IMR-90 (cell line): ENCODE results near the gene SLITRK1. TPM values are rescaled to one million over a fixed set of nuclear protein-coding genes. Genes with fewer than 3 reads are reported as not detected.

Experiments used
- ATAC-seq: fragments of 200-7000 bp; cut with Tn5 transposase; 2 replicates; pipeline ENCODE4 v1.9.1; 2020; ENCODE audit warnings: low read depth, mild to moderate bottlenecking, moderate library complexity
- BruUV-seq: library from RNA; stranded (reverse); fragments of 400-500 nt; replicated peaks from 2 replicates; lab custom pipeline; 2021; lab: Mats Ljungman, UMichigan
- CTCF ChIA-PET: fragments of 300-600 bp; formaldehyde crosslinking; extraction: SDS; loops from one replicate; lab custom pipeline; 2021; ENCODE audit warnings: antibody characterized with exemption; lab: Yijun Ruan, JAX
- POLR2A ChIA-PET: fragments of 300-600 bp; sonication (Branson Sonifier 250); formaldehyde crosslinking; loops from one replicate; lab custom pipeline; 2022; ENCODE audit warnings: antibody characterized with exemption; ENCODE audit not compliant: unreplicated experiment; lab: Charles Lee
- DNase-seq: peaks from one replicate; pipeline ENCODE4 v3.0.0; 2013
- H2AFZ ChIP-seq: replicated peaks from 2 replicates; pipeline ENCODE3; 2013; ENCODE audit warnings: low read length, mild to moderate bottlenecking; ENCODE audit not compliant: poor library complexity
- H2AK5ac ChIP-seq: 2 replicates; pipeline ENCODE4 v1.6.1; 2013; ENCODE audit warnings: low read depth, low read length, inconsistent platforms
- H2AK9ac ChIP-seq: replicated peaks from 2 replicates; pipeline ENCODE3; 2013; ENCODE audit warnings: mild to moderate bottlenecking, low read depth, low read length, moderate library complexity; ENCODE audit not compliant: poor library complexity
- H2BK120ac ChIP-seq: 2 replicates; pipeline ENCODE4 v1.6.1; 2013; ENCODE audit warnings: low read depth, low read length, inconsistent platforms
- H2BK15ac ChIP-seq: 3 replicates; pipeline ENCODE4 v1.6.1; 2013; ENCODE audit warnings: low read depth, low read length, inconsistent platforms
- H2BK20ac ChIP-seq: 2 replicates; pipeline ENCODE4 v1.6.1; 2013; ENCODE audit warnings: low read depth, mild to moderate bottlenecking, inconsistent platforms, low read length, moderate library complexity
- H2BK5ac ChIP-seq: 2 replicates; pipeline ENCODE4 v1.6.1; 2013; ENCODE audit warnings: mild to moderate bottlenecking, low read depth, low read length, inconsistent platforms; ENCODE audit not compliant: poor library complexity, severe bottlenecking
- H3K14ac ChIP-seq: replicated peaks from 2 replicates; pipeline ENCODE4 v1.6.1; 2013; ENCODE audit warnings: low read depth, low read length, inconsistent platforms
- H3K18ac ChIP-seq: 2 replicates; pipeline ENCODE4 v1.6.1; 2013; ENCODE audit warnings: low read depth, low read length, control low read depth
- H3K23ac ChIP-seq: 2 replicates; pipeline ENCODE4 v1.6.1; 2013; ENCODE audit warnings: low read depth, low read length, inconsistent platforms
- H3K27ac ChIP-seq: 2 replicates; pipeline ENCODE4 v1.5.1; 2013; ENCODE audit warnings: mild to moderate bottlenecking, control low read depth, low read length; ENCODE audit not compliant: insufficient read depth
- H3K27me3 ChIP-seq: 2 replicates; pipeline ENCODE4 v1.6.1; 2013; ENCODE audit warnings: low read length; ENCODE audit not compliant: control insufficient read depth, insufficient read depth
- H3K36me3 ChIP-seq: 2 replicates; pipeline ENCODE4 v1.6.1; 2013; ENCODE audit warnings: low read length, mixed read lengths; ENCODE audit not compliant: control insufficient read depth, insufficient read depth
- H3K4ac ChIP-seq: 2 replicates; pipeline ENCODE4 v1.6.1; 2013; ENCODE audit warnings: low read depth, low read length, inconsistent platforms
- H3K4me1 ChIP-seq: 2 replicates; pipeline ENCODE4 v1.6.1; 2013; ENCODE audit warnings: low read length, mixed read lengths; ENCODE audit not compliant: control insufficient read depth, insufficient read depth
- H3K4me2 ChIP-seq: 2 replicates; pipeline ENCODE4 v1.6.1; 2013; ENCODE audit warnings: low read depth, mild to moderate bottlenecking, control low read depth, low read length, moderate library complexity
- H3K4me3 ChIP-seq: 2 replicates; pipeline ENCODE4 v1.5.1; 2013; ENCODE audit warnings: low read depth, mild to moderate bottlenecking, control low read depth, low read length, moderate library complexity; ENCODE audit not compliant: insufficient read depth
- H3K56ac ChIP-seq: 2 replicates; pipeline ENCODE4 v1.6.1; 2013; ENCODE audit warnings: low read length, inconsistent platforms; ENCODE audit not compliant: insufficient read depth; ENCODE audit errors: extremely low read depth
- H3K79me1 ChIP-seq, 2 experiments: 2 replicates each; pipeline ENCODE4 v1.6.1; 2013; ENCODE audit warnings: low read length in 2 of 2, inconsistent platforms in 1 of 2, low read depth in 1 of 2
- H3K9ac ChIP-seq: 2 replicates; pipeline ENCODE4 v1.6.1; 2013; ENCODE audit warnings: low read depth, low read length, control low read depth
- H3K9me1 ChIP-seq: 2 replicates; pipeline ENCODE4 v1.6.1; 2013; ENCODE audit warnings: low read length, inconsistent platforms; ENCODE audit not compliant: insufficient read depth
- H3K9me3 ChIP-seq: 2 replicates; pipeline ENCODE4 v1.6.1; 2013; ENCODE audit warnings: low read length; ENCODE audit not compliant: control insufficient read depth, insufficient read depth
- H4K20me1 ChIP-seq: 2 replicates; pipeline ENCODE4 v1.6.1; 2013; ENCODE audit warnings: low read length, inconsistent platforms; ENCODE audit not compliant: insufficient read depth
- H4K5ac ChIP-seq: 2 replicates; pipeline ENCODE4 v1.6.1; 2013; ENCODE audit warnings: mild to moderate bottlenecking, low read depth, low read length, control low read depth
- H4K8ac ChIP-seq, 2 experiments: 2 replicates each; pipeline ENCODE4 v1.6.1; 2013; ENCODE audit warnings: low read depth in 2 of 2, low read length in 2 of 2, control low read depth in 1 of 2, inconsistent platforms in 1 of 2
- H4K91ac ChIP-seq: 2 replicates; pipeline ENCODE4 v1.6.1; 2013; ENCODE audit warnings: low read depth, low read length, inconsistent platforms; ENCODE audit not compliant: insufficient read depth
- BHLHE40 ChIP-seq: fragments of 150-350 bp; IDR thresholded peaks from 2 replicates; pipeline ENCODE4 v1.6.1; 2016; ENCODE audit warnings: mild to moderate bottlenecking, low read depth, low read length
- CTCF ChIP-seq: conservative IDR thresholded peaks from 2 replicates; pipeline ENCODE4 v1.5.1; 2012; ENCODE audit warnings: mild to moderate bottlenecking, low read depth, low read length, improper control_type of control experiment
- POLR2A ChIP-seq: IDR thresholded peaks from 2 replicates; pipeline ENCODE4 v1.6.1; 2012; ENCODE audit warnings: mild to moderate bottlenecking, low read depth, low read length
- USF2 ChIP-seq: fragments of 150-350 bp; IDR thresholded peaks from 2 replicates; pipeline ENCODE4 v1.6.1; 2017; ENCODE audit warnings: mild to moderate bottlenecking, antibody characterized with exemption, low read length, low read depth
- WGBS, 2 experiments: methylation state at CpG; one replicate each; pipeline versions ENCODE4 v1.1.5 to v1.1.7; 2013; ENCODE audit warnings: missing lambda C conversion rate in 2 of 2; ENCODE audit not compliant: insufficient read length in 1 of 2; ENCODE audit errors: extremely low coverage in 2 of 2; 5-methylcytosine and 5-hydroxymethylcytosine counted together
- dilution Hi-C: fragments of 300-500 bp; cut with HindIII; formaldehyde crosslinking; loops from one replicate; pipeline ENCODE4 v1.14.3; 2018; ENCODE audit warnings: low sequenced_read_pairs; ENCODE audit not compliant: unreplicated experiment
- in situ Hi-C: fragments of 300-500 bp; cut with MboI; formaldehyde crosslinking; loops from 3 replicates; pipeline ENCODE4 v1.14.3; 2019; ENCODE audit warnings: low sequenced_read_pairs, inconsistent platforms, mixed read lengths
- intact Hi-C: fragments of 100-400 bp; cut with micrococcal nuclease; formaldehyde crosslinking; loops from 2 replicates; pipeline ENCODE4 v1.10.0; 2022
- polyA plus RNA-seq, 3 experiments: library from polyadenylated mRNA; depleted of rRNA; stranded (reverse); fragments of >200 nt; gene quantifications; 2 replicates each; pipeline ENCODE4 v1.2.3, GENCODE V29; 2012; ENCODE audit warnings: low replicate concordance in 1 of 3
- total RNA-seq: library from RNA; depleted of rRNA; stranded (reverse); fragments of >200 nt; gene quantifications from 2 replicates; pipeline ENCODE4 v1.2.3, GENCODE V29; 2012

The SLITRK1 gene
- total and polyA plus RNA-seq, 2 of the 4 experiments (the other 2 are of a cell fraction), result under 0.01 to 0.07 TPM

DNA sequence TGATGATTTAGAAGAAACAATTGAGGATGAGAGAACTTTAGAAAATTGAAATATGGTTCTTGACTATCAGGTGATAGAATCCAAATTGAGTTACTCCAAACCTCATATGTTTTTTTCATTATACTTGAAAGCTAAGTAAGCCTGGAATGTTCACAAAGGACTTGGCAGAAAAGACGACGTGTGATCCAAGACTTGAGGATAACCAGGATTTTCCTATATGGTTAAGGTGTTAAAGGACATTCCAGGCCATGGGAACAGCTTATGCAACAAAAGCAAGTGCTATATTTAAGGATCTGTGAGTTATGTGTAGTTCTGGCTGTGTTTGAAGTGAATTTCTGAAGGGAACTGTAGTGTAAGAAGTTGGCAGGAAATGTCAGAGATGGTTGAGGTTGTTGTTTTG, 52.5 kb downstream of the SLITRK1 start:
- no peak overlapping the region for H4K91ac ChIP-seq
- BruUV-seq, result no TSS peak
- no peak overlapping the region for H3K9ac ChIP-seq
- no peak overlapping the region for H2AK9ac ChIP-seq
- dilution Hi-C loops (no loop called here), in situ Hi-C loops (no loop called here), intact Hi-C loops (no loop called here)
- no peaks in the 10 kb centered on the region for H3K79me1 ChIP-seq
- no peaks in the 10 kb centered on the region for H3K4me1 ChIP-seq
- DNase-seq (no peak), ATAC-seq (no peak)
- no peak overlapping the region for H3K4ac ChIP-seq
- no peak overlapping the region for H3K4me2 ChIP-seq
- POLR2A ChIA-PET, result no interaction called here
- no peak overlapping the region for H4K8ac ChIP-seq
- no peaks in the 10 kb centered on the region for H3K9me1 ChIP-seq
- no peak overlapping the region for H2BK15ac ChIP-seq
- H3K27ac ChIP-seq, result no peak overlapping the region
- H2AK5ac ChIP-seq, result no peak overlapping the region
- H3K23ac ChIP-seq, result no peak overlapping the region
- no peak overlapping the region for H3K14ac ChIP-seq
- CTCF ChIA-PET, result no interaction called here
- no peak overlapping the region for H2BK20ac ChIP-seq
- H3K4me3 ChIP-seq, result no peak overlapping the region
- WGBS, 2 experiments, result no CpG with 5 or more reads among the region's 2 CpGs
- no peaks in the 10 kb centered on the region for H3K36me3 ChIP-seq
- no peak overlapping the region for H4K5ac ChIP-seq
- H3K27me3 ChIP-seq, result no peaks in the 10 kb centered on the region
- no peak overlapping the region for H3K56ac ChIP-seq
- H3K9me3 ChIP-seq, result no peaks in the 10 kb centered on the region
- no peak overlapping the region for H2BK120ac ChIP-seq
- no peak for TF ChIP-seq CTCF
- TF ChIP-seq BHLHE40, result no peak
- TF ChIP-seq USF2, result no peak
- no peak for TF ChIP-seq POLR2A
- no peak overlapping the region for H2BK5ac ChIP-seq
- H3K18ac ChIP-seq, result no peak overlapping the region
- no peaks in the 10 kb centered on the region for H4K20me1 ChIP-seq
- no peak overlapping the region for H2AFZ ChIP-seq
